ENCODE measurements around the gene RAP1GAP2.

GRCh38 chr17:2898255-2898926, 102.2 kb downstream of the RAP1GAP2 start:
- no peak for TF ChIP-seq ZFP3 (CRISPR knock-in tag; IDR thresholded peaks at IDR 0.05)
- no peak for TF ChIP-seq RARB (CRISPR knock-in tag; IDR thresholded peaks at IDR 0.05)
- TF ChIP-seq PATZ1 (CRISPR knock-in tag; IDR thresholded peaks at IDR 0.05; ENCODE audit: borderline replicate concordance) = no peak
- TF ChIP-seq POU6F1 (CRISPR knock-in tag; IDR thresholded peaks at IDR 0.05; ENCODE audit: borderline replicate concordance, low read depth) = no peak
- no peak for TF ChIP-seq PPARA (CRISPR knock-in tag; IDR thresholded peaks at IDR 0.05; ENCODE audit: borderline replicate concordance)
- no peak for TF ChIP-seq ARNTL (CRISPR knock-in tag; IDR thresholded peaks at IDR 0.05; ENCODE audit: borderline replicate concordance, low read depth)
- TF ChIP-seq ZFP30 (CRISPR knock-in tag; IDR thresholded peaks at IDR 0.05) = no peak
